Fibroblast of the aortic adventitia (primary cell): Measurements from ENCODE around the gene FAM20C. TPM values are rescaled to one million over a fixed set of nuclear protein-coding genes. Genes with fewer than 3 reads are reported as not detected.
"Not testable (repeated sequence)": the region's sequence is repeated elsewhere in the genome, so short reads cannot be mapped to it uniquely, and the experiment has no call there.

ENCODE experiments used
- DNase-seq: peaks from one replicate; pipeline ENCODE4 v3.0.0-alpha.2; 2010; ENCODE audit warnings: low read depth
- H3K4me3 ChIP-seq: 2 replicates; pipeline ENCODE4 v1.5.1; 2011; ENCODE audit warnings: low read depth, mild to moderate bottlenecking, control low read depth, low read length, moderate library complexity
- CTCF ChIP-seq: IDR thresholded peaks from 2 replicates; pipeline ENCODE4 v1.5.1; 2011; ENCODE audit warnings: mild to moderate bottlenecking, low read length, control low read depth, inconsistent platforms; ENCODE audit not compliant: insufficient read depth
- total RNA-seq: library from RNA; depleted of rRNA; stranded (reverse); fragments of >200 nt; gene quantifications from 2 replicates; pipeline ENCODE4 v1.2.3, GENCODE V29; 2012; ENCODE audit warnings: low replicate concordance

FAM20C gene
- total RNA-seq, 1 donor, result 55.5 TPM

- H3K4me3 ChIP-seq, result no peak overlapping the region
- no peak for TF ChIP-seq CTCF
Measured at GRCh38 chr7:197413-198335, 5.3 kb downstream of the FAM20C start.

GRCh38 chr7:199483-200249 lies 7.3 kb downstream of the FAM20C start:
- DNase-seq, result no peak
- no peak overlapping the region for H3K4me3 ChIP-seq
- no peak for TF ChIP-seq CTCF

More at GRCh38 chr7:197413-198335, 5.3 kb downstream of the FAM20C start:
- no peak for DNase-seq

- DNase-seq, result no peak
- TF ChIP-seq CTCF, result no peak
- no peak overlapping the region for H3K4me3 ChIP-seq
Measured at GRCh38 chr7:200290-200689, 7.9 kb downstream of the FAM20C start.

- peak; percentile 23 for TF ChIP-seq CTCF
- DNase-seq, result no peak
- no peak overlapping the region for H3K4me3 ChIP-seq
Measured at GRCh38 chr7:200704-201103, 8.3 kb downstream of the FAM20C start.

GRCh38 chr7:204326-204725 lies 12.0 kb downstream of the FAM20C start:
- DNase-seq, result no peak
- no peak for TF ChIP-seq CTCF
- no peak overlapping the region for H3K4me3 ChIP-seq

GRCh38 chr7:205115-206010 lies 13.0 kb downstream of the FAM20C start:
- no peak overlapping the region for H3K4me3 ChIP-seq
- DNase-seq, result no peak
- no peak for TF ChIP-seq CTCF

GRCh38 chr7:206351-206750 lies 14.0 kb downstream of the FAM20C start:
- not testable (repeated sequence) for H3K4me3 ChIP-seq
- peak; percentile 32 for DNase-seq
